HEK293T (cell line): ENCODE results near the gene CCDC179.

Source experiments
- BHLHE40 ChIP-seq: fragments of 450-650 bp; IDR thresholded peaks from 2 replicates; pipeline ENCODE4 v1.6.1; 2016; ENCODE audit warnings: mild to moderate bottlenecking, moderate library complexity, borderline replicate concordance
- FOXA1 ChIP-seq: fragments of 450-650 bp; IDR thresholded peaks from 2 replicates; pipeline ENCODE4 v1.6.1; 2016; ENCODE audit warnings: mild to moderate bottlenecking
- SP1 ChIP-seq: fragments of 450-650 bp; IDR thresholded peaks from 2 replicates; pipeline ENCODE4 v1.6.1; 2017

DNA sequence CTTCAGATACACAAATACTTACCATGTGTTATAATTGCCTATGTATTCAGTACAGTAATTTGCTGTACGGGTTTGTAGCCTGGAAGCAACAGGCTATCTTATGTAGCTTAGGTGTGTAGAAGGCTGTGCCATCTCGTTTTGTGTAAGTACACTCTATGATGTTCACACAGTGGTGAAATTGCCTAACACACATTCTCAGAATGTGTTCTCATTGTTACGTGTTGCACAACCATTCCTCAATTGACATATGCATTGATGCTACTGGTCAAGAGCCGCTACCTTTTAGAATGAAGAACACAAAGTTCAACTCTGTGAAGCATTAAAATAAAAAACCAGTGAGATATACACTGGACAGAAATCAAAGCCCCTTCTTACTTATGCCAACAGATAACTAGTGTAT lies 57.4 kb downstream of the CCDC179 start:
- TF ChIP-seq FOXA1 (no peak), BHLHE40 (no peak), SP1 (no peak)
